ENCODE measurements around the gene DNM2. TPM values are rescaled to one million over a fixed set of nuclear protein-coding genes. Genes with fewer than 3 reads are reported as not detected.
A peak's percentile ranks its signal among the peaks of the same experiment; 100 is the strongest.

The DNM2 gene
- total RNA-seq, 4 donors from 2014 or later = 182 to 245 (median 218) TPM

GRCh38 chr19:10830931-10831779, 113.3 kb downstream of the DNM2 start:
- no peak for DNase-seq (ENCODE audit: low spot score in 2 of 2)
- no peak for TF ChIP-seq POLR2A (IDR thresholded peaks at IDR 0.05)
- TF ChIP-seq CTCF (IDR thresholded peaks at IDR 0.05) = no peak
- 89 to 93% methylated on average over 21 to 25 of the region's 33 CpGs for WGBS, 2 donors
- no peak overlapping the region for H3K4me3 ChIP-seq (ENCODE audit: low read depth, poor library complexity, severe bottlenecking)
- intact Hi-C loops (cut with DNase I; ENCODE audit: low total_unique reads) = no loop called here

GRCh38 chr19:10831987-10832938, 114.4 kb downstream of the DNM2 start:
- no peak overlapping the region for H3K4me3 ChIP-seq (ENCODE audit: low read depth, poor library complexity, severe bottlenecking)
- TF ChIP-seq CTCF (IDR thresholded peaks at IDR 0.05) = no peak
- no peak for TF ChIP-seq POLR2A (IDR thresholded peaks at IDR 0.05)
- 77 to 79% methylated on average over 28 of the region's 28 CpGs for WGBS, 2 donors
- intact Hi-C loops (cut with DNase I; ENCODE audit: low total_unique reads) = no loop called here
- DNase-seq (ENCODE audit: low spot score in 2 of 2) = no peak

- intact Hi-C loops (cut with DNase I; ENCODE audit: low total_unique reads) = no loop called here
- 84 to 85% methylated on average over 15 to 20 of the region's 20 CpGs for WGBS, 2 donors
- TF ChIP-seq POLR2A (IDR thresholded peaks at IDR 0.05) (no peak), CTCF (IDR thresholded peaks at IDR 0.05) (no peak)
- H3K4me3 ChIP-seq (ENCODE audit: low read depth, poor library complexity, severe bottlenecking) = no peak overlapping the region
- no peak for DNase-seq (ENCODE audit: low spot score in 2 of 2)
Observed at GRCh38 chr19:10832939-10833296, 115.0 kb downstream of the DNM2 start.

GRCh38 chr19:10835089-10835753, 117.3 kb downstream of the DNM2 start:
- no peak for TF ChIP-seq CTCF (IDR thresholded peaks at IDR 0.05)
- no peak for TF ChIP-seq POLR2A (IDR thresholded peaks at IDR 0.05)
- peak in 1 of 2 donors; percentile 89 for DNase-seq (ENCODE audit: low spot score in 2 of 2)
- intact Hi-C loops (cut with DNase I; ENCODE audit: low total_unique reads) = no loop called here
- 24 to 39% methylated on average over 19 to 32 of the region's 32 CpGs for WGBS, 2 donors
- peak overlapping the region; percentile 10 for H3K4me3 ChIP-seq (ENCODE audit: low read depth, poor library complexity, severe bottlenecking)

- peak; percentile 100 for DNase-seq (ENCODE audit: low spot score in 2 of 2)
- peak within 1 kb of the TSS; percentile 64 for H3K4me3 ChIP-seq (ENCODE audit: low read depth, poor library complexity, severe bottlenecking)
- intact Hi-C loops (cut with DNase I; ENCODE audit: low total_unique reads) = no loop called here
- WGBS, 2 donors = 1 to 2% methylated on average over 47 to 48 of the region's 50 CpGs
- TF ChIP-seq POLR2A (IDR thresholded peaks at IDR 0.05) = no peak
- TF ChIP-seq CTCF (IDR thresholded peaks at IDR 0.05) = no peak
Observed at GRCh38 chr19:10835754-10836478, 118.0 kb downstream of the DNM2 start, which contains the start of gene TMED1. Gene TMED1, minus strand, starts transcription at chr19:10836212. Its CDS starts 21 bp downstream, at chr19:10836191.

Data from lower leg skin (tissue), 4 donors.